ENCODE data around the gene TP63.

- TF ChIP-seq POLR2A (IDR thresholded peaks at IDR 0.05) = no peak
- no peak for TF ChIP-seq CTCF (IDR thresholded peaks at IDR 0.05)
Measured at GRCh38 chr3:189896533-189896932, 265.3 kb downstream of the TP63 start.
